Measurements from ENCODE around the gene PCSK6. TPM values are rescaled to one million over a fixed set of nuclear protein-coding genes. Genes with fewer than 3 reads are reported as not detected.

Gene PCSK6
- polyA plus RNA-seq, 3 donors = 0.05 to 0.10 TPM; not detected in 1

- no peak for DNase-seq
- H3K27me3 Mint-ChIP-seq (ENCODE audit: low read depth in 3 of 3) = peaks cover 24 to 47% (median 26%) of the 10 kb centered on the region in 3 donors
- H3K27me3 ChIP-seq (ENCODE audit: control insufficient read depth in 2 of 2, insufficient read depth in 2 of 2, low read length in 2 of 2) = peaks cover 0 to 3% of the 10 kb centered on the region in 2 donors
- no peak overlapping the region for H3K4me2 ChIP-seq (replicated peaks; ENCODE audit: extremely low read depth, low read length, poor library complexity, severe bottlenecking)
- H3K4me3 Mint-ChIP-seq = peak overlapping the region in 1 of 2 donors; percentile 10
- H3K27ac ChIP-seq (ENCODE audit: low read depth in 1 of 2, low read length in 2 of 2) = no peak overlapping the region
- H4K20me1 ChIP-seq (ENCODE audit: insufficient read depth, low read length) = no peaks in the 10 kb centered on the region
- H3K36me3 ChIP-seq (replicated peaks in 1 of 2; ENCODE audit: control insufficient read depth in 1 of 2, insufficient read depth in 2 of 2, low read length in 2 of 2) = no peaks in the 10 kb centered on the region
- peaks cover 0 to 5% (median 2%) of the 10 kb centered on the region in 7 donors for H3K9me3 Mint-ChIP-seq
- no peak for TF ChIP-seq CTCF (IDR thresholded peaks at IDR 0.05)
- intact Hi-C loops (cut with micrococcal nuclease) = no loop called here
- peaks cover 16% of the 10 kb centered on the region for H3K4me1 Mint-ChIP-seq
- no peak overlapping the region for H3K9ac ChIP-seq (ENCODE audit: insufficient read depth, low read length, poor library complexity, severe bottlenecking)
- H3K9me3 ChIP-seq (replicated peaks in 1 of 2; ENCODE audit: control insufficient read depth in 1 of 2, insufficient read depth in 1 of 2, low read length in 2 of 2) = no peaks in the 10 kb centered on the region
- H2AFZ ChIP-seq (ENCODE audit: insufficient read depth, low read depth, low read length, poor library complexity, severe bottlenecking) = no peak overlapping the region
- H3K4me1 ChIP-seq (ENCODE audit: control insufficient read depth in 1 of 2, insufficient read depth in 2 of 2, low read length in 2 of 2) = peaks cover 11 to 12% of the 10 kb centered on the region in 2 donors
- H3K79me2 ChIP-seq (ENCODE audit: insufficient read depth, low read length) = no peaks in the 10 kb centered on the region
- peaks cover 0 to 2% of the 10 kb centered on the region in 2 donors for H3K36me3 Mint-ChIP-seq
- H3K27ac Mint-ChIP-seq = no peak overlapping the region
- no peak overlapping the region for H3K4me3 ChIP-seq (replicated peaks in 1 of 3; ENCODE audit: low read depth in 2 of 3, low read length in 3 of 3)
- 84% methylated on average over 13 of the region's 13 CpGs for WGBS (ENCODE audit: insufficient coverage)
Observed at GRCh38 chr15:101324524-101325177, 164.9 kb downstream of the PCSK6 start.

- Histone ChIP-seq H3K27ac (ENCODE audit: low read depth in 1 of 2, low read length in 2 of 2) (no peak overlapping the region), H3K27me3 (ENCODE audit: control insufficient read depth in 2 of 2, insufficient read depth in 2 of 2, low read length in 2 of 2) (peaks cover 0 to 7% of the 10 kb centered on the region in 2 donors), H4K20me1 (ENCODE audit: insufficient read depth, low read length) (no peaks in the 10 kb centered on the region), H3K9me3 (replicated peaks in 1 of 2; ENCODE audit: control insufficient read depth in 1 of 2, insufficient read depth in 1 of 2, low read length in 2 of 2) (no peaks in the 10 kb centered on the region), H3K4me2 (replicated peaks; ENCODE audit: extremely low read depth, low read length, poor library complexity, severe bottlenecking) (no peak overlapping the region), H3K36me3 (replicated peaks in 1 of 2; ENCODE audit: control insufficient read depth in 1 of 2, insufficient read depth in 2 of 2, low read length in 2 of 2) (no peaks in the 10 kb centered on the region), H3K4me3 (replicated peaks in 1 of 3; ENCODE audit: low read depth in 2 of 3, low read length in 3 of 3) (no peak overlapping the region), H3K79me2 (ENCODE audit: insufficient read depth, low read length) (no peaks in the 10 kb centered on the region), H2AFZ (ENCODE audit: insufficient read depth, low read depth, low read length, poor library complexity, severe bottlenecking) (no peak overlapping the region), H3K9ac (ENCODE audit: insufficient read depth, low read length, poor library complexity, severe bottlenecking) (no peak overlapping the region), H3K4me1 (ENCODE audit: control insufficient read depth in 1 of 2, insufficient read depth in 2 of 2, low read length in 2 of 2) (peaks cover 11 to 12% of the 10 kb centered on the region in 2 donors)
- DNase-seq = no peak
- WGBS (ENCODE audit: insufficient coverage) = 95% methylated on average over 19 of the region's 21 CpGs
- no peak for TF ChIP-seq CTCF (IDR thresholded peaks at IDR 0.05)
- Mint-ChIP-seq H3K27ac (peak overlapping the region in 1 of 7 donors; percentile 20), H3K4me1 (peaks cover 16% of the 10 kb centered on the region), H3K9me3 (peaks cover 0 to 5% (median 2%) of the 10 kb centered on the region in 7 donors), H3K4me3 (no peak overlapping the region), H3K27me3 (ENCODE audit: low read depth in 3 of 3) (peaks cover 22 to 47% (median 27%) of the 10 kb centered on the region in 3 donors), H3K36me3 (peaks cover 0 to 2% of the 10 kb centered on the region in 2 donors)
- intact Hi-C loops (cut with micrococcal nuclease) = no loop called here
Observed at GRCh38 chr15:101323793-101324523, 165.5 kb downstream of the PCSK6 start.

Data from CD14-positive monocyte (primary cell).